CD4-positive, alpha-beta T cell (primary cell): ENCODE measurements around the gene KLK2. TPM values are rescaled to one million over a fixed set of nuclear protein-coding genes. Genes with fewer than 3 reads are reported as not detected.

ENCODE experiments used
- ATAC-seq: fragments of 200-7000 bp; cut with Tn5 transposase; one replicate; pipeline ENCODE4 v1.10.0; 2022; ENCODE audit warnings: mild to moderate bottlenecking; ENCODE audit not compliant: poor library complexity
- CTCF ChIA-PET: fragments of 350-600 bp; sonication (Branson Sonifier 250); formaldehyde crosslinking; loops from one replicate; lab custom pipeline; 2021; ENCODE audit warnings: antibody characterized with exemption, inconsistent platforms; lab: Charles Lee
- POLR2A ChIA-PET: fragments of 350-600 bp; sonication (Branson Sonifier 250); formaldehyde crosslinking; loops from one replicate; lab custom pipeline; 2021; ENCODE audit warnings: antibody characterized with exemption, inconsistent platforms; lab: Charles Lee
- DNase-seq, 14 experiments: peaks; one replicate each; pipeline ENCODE4 v3.0.0-alpha.2; 2013 to 2020; ENCODE audit warnings: mixed read lengths in 2 of 14
- H3K27ac ChIP-seq, 2 donors: one replicate each; pipeline versions ENCODE4 v1.5.1 to v1.7.0; 2013; ENCODE audit warnings: low read length in 2 of 2, low read depth in 1 of 2, mild to moderate bottlenecking in 1 of 2
- H3K27me3 ChIP-seq, 2 experiments: 1 replicate in 1 of 2; 2 replicates in 1 of 2; pipeline versions ENCODE4 v1.6.1 to v1.7.0; 2013; ENCODE audit warnings: low read length in 2 of 2, control low read depth in 1 of 2, mild to moderate bottlenecking in 1 of 2, moderate library complexity in 1 of 2; ENCODE audit not compliant: insufficient read depth in 2 of 2, control insufficient read depth in 1 of 2
- H3K36me3 ChIP-seq: one replicate; pipeline ENCODE4 v1.6.1; 2013; ENCODE audit warnings: low read length, control low read depth; ENCODE audit not compliant: insufficient read depth
- H3K4me1 ChIP-seq: one replicate; pipeline ENCODE4 v1.6.1; 2013; ENCODE audit warnings: low read length, control low read depth; ENCODE audit not compliant: insufficient read depth
- H3K4me3 ChIP-seq: one replicate; pipeline ENCODE4 v1.5.1; 2013; ENCODE audit warnings: mild to moderate bottlenecking, low read length, moderate library complexity
- H3K9me3 ChIP-seq, 2 experiments: 1 replicate in 1 of 2; 2 replicates in 1 of 2; pipeline versions ENCODE4 v1.6.1 to v1.7.0; 2013; ENCODE audit warnings: low read length in 2 of 2, mild to moderate bottlenecking in 2 of 2, control low read depth in 1 of 2, moderate library complexity in 1 of 2; ENCODE audit not compliant: control insufficient read depth in 1 of 2, insufficient read depth in 1 of 2
- H3K27ac Mint-ChIP-seq: one replicate; pipeline ENCODE4 v1.8.0; 2020; ENCODE audit warnings: mixed read lengths
- H3K27me3 Mint-ChIP-seq: one replicate; pipeline ENCODE4 v1.8.0; 2021; ENCODE audit warnings: mixed read lengths
- H3K36me3 Mint-ChIP-seq: one replicate; pipeline ENCODE4 v1.8.0; 2021; ENCODE audit warnings: low read depth, mixed read lengths
- H3K4me1 Mint-ChIP-seq: one replicate; pipeline ENCODE4 v1.8.0; 2021; ENCODE audit warnings: low read depth, mixed read lengths
- H3K4me3 Mint-ChIP-seq: one replicate; pipeline ENCODE4 v1.8.0; 2020; ENCODE audit warnings: mild to moderate bottlenecking, mixed read lengths
- H3K9me3 Mint-ChIP-seq: one replicate; pipeline ENCODE4 v1.8.0; 2020; ENCODE audit warnings: mixed read lengths
- CTCF ChIP-seq: fragments of 200-600 bp; IDR thresholded peaks from one replicate; pipeline ENCODE4 v1.8.0; 2022; ENCODE audit warnings: antibody characterized with exemption, mild to moderate bottlenecking
- intact Hi-C, 2 experiments: fragments of 100-400 bp; cut with DNase I in 1 of 2; cut with micrococcal nuclease in 1 of 2; formaldehyde crosslinking; loops; one replicate each; pipeline versions ENCODE4 v1.15.1 to v1.9.0; 2023 to 2025; cut with DNase I, micrococcal nuclease
- total RNA-seq, 174 experiments: library from RNA in 2 of 174; stranded (reverse) in 2 of 174; gene quantifications; one replicate each; pipeline ENCODE4 v1.2.3 and lab custom pipeline; 2021 to 2026

Gene KLK2
- total RNA-seq, 2 experiments from 2014 or later, result not detected

- ATAC-seq (no peak), DNase-seq (no peak)
- intact Hi-C loops, result no loop called here
- TF ChIP-seq CTCF, result no peak
- peaks cover 4 to 19% of the 10 kb centered on the region in 2 experiments for H3K9me3 ChIP-seq
- H3K27ac ChIP-seq, result no peak overlapping the region
- ChIA-PET POLR2A (no interaction called here), CTCF (no interaction called here)
- H3K36me3 ChIP-seq, result no peaks in the 10 kb centered on the region
- Mint-ChIP-seq H3K36me3 (no peaks in the 10 kb centered on the region), H3K27me3 (peaks cover 45% of the 10 kb centered on the region), H3K9me3 (no peaks in the 10 kb centered on the region), H3K4me1 (no peaks in the 10 kb centered on the region), H3K27ac (no peak overlapping the region), H3K4me3 (no peak overlapping the region)
- H3K27me3 ChIP-seq, result peaks cover 0 to 12% of the 10 kb centered on the region in 2 experiments
- no peak overlapping the region for H3K4me3 ChIP-seq
- H3K4me1 ChIP-seq, result no peaks in the 10 kb centered on the region
Measured at GRCh38 chr19:50898018-50898417, 24.8 kb downstream of the KLK2 start.

- no peaks in the 10 kb centered on the region for H3K36me3 ChIP-seq
- ChIA-PET POLR2A (no interaction called here), CTCF (no interaction called here)
- Mint-ChIP-seq H3K4me3 (no peak overlapping the region), H3K27ac (no peak overlapping the region), H3K9me3 (no peaks in the 10 kb centered on the region), H3K27me3 (peaks cover 45% of the 10 kb centered on the region), H3K36me3 (no peaks in the 10 kb centered on the region), H3K4me1 (no peaks in the 10 kb centered on the region)
- H3K27me3 ChIP-seq, result peaks cover 0 to 11% of the 10 kb centered on the region in 2 experiments
- intact Hi-C loops, result no loop called here
- H3K4me1 ChIP-seq, result no peaks in the 10 kb centered on the region
- DNase-seq (no peak), ATAC-seq (no peak)
- H3K27ac ChIP-seq, result no peak overlapping the region
- H3K4me3 ChIP-seq, result no peak overlapping the region
- TF ChIP-seq CTCF, result no peak
- H3K9me3 ChIP-seq, result peaks cover 0 to 13% of the 10 kb centered on the region in 2 experiments
Measured at GRCh38 chr19:50899569-50899968, 26.3 kb downstream of the KLK2 start.

- DNase-seq (no peak), ATAC-seq (no peak)
- Mint-ChIP-seq H3K27me3 (peaks cover 47% of the 10 kb centered on the region), H3K4me3 (no peak overlapping the region), H3K4me1 (no peaks in the 10 kb centered on the region), H3K36me3 (no peaks in the 10 kb centered on the region), H3K9me3 (no peaks in the 10 kb centered on the region), H3K27ac (no peak overlapping the region)
- ChIA-PET CTCF (no interaction called here), POLR2A (no interaction called here)
- no peak overlapping the region for H3K4me3 ChIP-seq
- no peak overlapping the region for H3K27ac ChIP-seq
- H3K9me3 ChIP-seq, result no peaks in the 10 kb centered on the region
- H3K36me3 ChIP-seq, result no peaks in the 10 kb centered on the region
- no peak for TF ChIP-seq CTCF
- no peaks in the 10 kb centered on the region for H3K4me1 ChIP-seq
- peaks cover 6 to 26% of the 10 kb centered on the region in 2 experiments for H3K27me3 ChIP-seq
- intact Hi-C loops, result no loop called here
Measured at GRCh38 chr19:50902640-50903039, 29.4 kb downstream of the KLK2 start.
